ENCODE data around the gene BCL2L12.

DNA sequence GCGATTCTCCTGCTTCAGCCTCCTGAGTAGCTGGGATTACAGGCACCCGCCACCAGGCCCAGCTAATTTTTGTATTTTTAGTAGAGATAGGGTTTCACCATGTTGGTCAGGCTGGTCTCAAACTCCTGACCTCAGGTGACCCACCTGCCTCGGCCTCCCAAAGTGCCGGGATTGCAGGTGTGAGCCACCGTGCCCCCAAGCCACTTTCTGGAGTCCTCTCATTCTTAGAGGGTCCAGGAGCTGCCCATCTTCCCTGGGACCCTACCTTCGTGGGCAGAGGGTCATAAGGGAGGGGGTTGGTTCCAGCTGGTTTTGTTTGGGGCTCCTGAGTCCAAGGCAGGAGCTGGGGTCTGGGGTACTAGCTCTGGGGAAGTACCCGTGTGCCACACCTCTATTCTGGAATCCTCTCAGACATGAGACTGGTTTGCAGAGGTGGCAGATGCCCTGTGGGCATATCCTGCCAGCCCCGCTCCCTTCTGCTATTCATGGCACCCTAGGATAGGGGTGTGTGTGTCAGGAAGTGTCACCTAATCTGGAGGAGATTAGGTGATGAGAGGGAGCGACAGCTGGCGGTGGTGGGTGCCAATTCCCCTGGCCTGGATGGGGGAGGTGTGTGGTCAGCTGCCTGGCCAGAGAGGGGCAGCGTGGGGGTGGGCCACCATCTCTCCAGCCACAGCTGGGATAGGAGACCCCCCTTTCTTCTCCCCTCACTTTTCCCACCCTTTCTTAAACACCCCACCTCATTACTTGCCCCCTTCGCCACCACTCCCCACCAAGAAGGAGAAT lies 13.4 kb downstream of the BCL2L12 start:
- TF ChIP-seq POLR2AphosphoS5 (IDR thresholded peaks at IDR 0.05; ENCODE audit: borderline replicate concordance, low read depth, low read length) = no peak
- no peak for TF ChIP-seq EZH2 (IDR thresholded peaks at IDR 0.05)

Data from SK-N-MC (cell line).